Vagina (tissue), 2 donors: ENCODE results near the gene MTHFD1L. TPM values are rescaled to one million over a fixed set of nuclear protein-coding genes. Genes with fewer than 3 reads are reported as not detected.
"Not testable (repeated sequence)": the region's sequence is repeated elsewhere in the genome, so short reads cannot be mapped to it uniquely, and the experiment has no call there.

Experiments
- DNase-seq, 2 donors: peaks; one replicate each; pipeline ENCODE4 v3.0.0-alpha.2; 2017; ENCODE audit errors: extremely low spot score in 2 of 2
- H3K27ac ChIP-seq: fragments of 200-600 bp; sonication (generic); one replicate; pipeline ENCODE4 v1.5.1; 2019
- H3K27me3 ChIP-seq: fragments of 200-600 bp; sonication (generic); one replicate; pipeline ENCODE4 v1.5.1; 2019
- H3K36me3 ChIP-seq, 2 donors: fragments of 200-600 bp; sonication (generic); one replicate each; pipeline ENCODE4 v1.5.1; 2017 to 2019
- H3K4me1 ChIP-seq: fragments of 200-600 bp; sonication (generic); one replicate; pipeline ENCODE4 v1.5.1; 2019
- H3K4me3 ChIP-seq, 2 donors: fragments of 200-600 bp; sonication (generic); 1 replicate in 1 of 2; 2 replicates in 1 of 2; pipeline ENCODE4 v1.5.1; 2016 to 2019
- H3K9me3 ChIP-seq: fragments of 200-600 bp; sonication (generic); one replicate; pipeline ENCODE4 v1.5.1; 2019
- CTCF ChIP-seq, 3 experiments: fragments of 450-650 bp in 2 of 3; fragments of 200-600 bp in 1 of 3; sonication (generic) in 1 of 3; IDR thresholded peaks; one replicate each; pipeline ENCODE4 v1.5.1; 2017 to 2019; ENCODE audit warnings: antibody characterized with exemption in 3 of 3, mild to moderate bottlenecking in 2 of 3, moderate library complexity in 2 of 3
- POLR2A ChIP-seq, 2 donors: fragments of 450-650 bp; IDR thresholded peaks; one replicate each; pipeline ENCODE4 v1.6.1; 2017; ENCODE audit warnings: antibody characterized with exemption in 2 of 2, mild to moderate bottlenecking in 2 of 2, moderate library complexity in 2 of 2
- POLR2AphosphoS5 ChIP-seq, 2 donors: sonication (generic); formaldehyde crosslinking; IDR thresholded peaks; one replicate each; pipeline ENCODE4 v1.9.0; 2017; ENCODE audit warnings: antibody characterized with exemption in 2 of 2, mild to moderate bottlenecking in 2 of 2, low read depth in 1 of 2; ENCODE audit not compliant: insufficient read depth in 1 of 2
- intact Hi-C: fragments of 100-400 bp; cut with DNase I; formaldehyde crosslinking; loops from one replicate; pipeline ENCODE4 v1.15.1; 2023
- total RNA-seq: library from RNA; depleted of rRNA; stranded (reverse); fragments of >200 nt; gene quantifications from one replicate; pipeline ENCODE4 v1.2.3, GENCODE V29; 2016

The MTHFD1L gene
- total RNA-seq, 1 donor from 2014 or later: 2.7 TPM

- H3K4me3 ChIP-seq: no peak overlapping the region
- no peak for TF ChIP-seq POLR2A (IDR thresholded peaks at IDR 0.05)
- no peak for TF ChIP-seq POLR2AphosphoS5 (IDR thresholded peaks at IDR 0.05; ENCODE audit: insufficient read depth in 1 of 2, low read depth in 1 of 2)
- TF ChIP-seq CTCF (IDR thresholded peaks at IDR 0.05): no peak
- intact Hi-C loops: no loop called here
- no peaks in the 10 kb centered on the region for H3K4me1 ChIP-seq
- no peaks in the 10 kb centered on the region for H3K9me3 ChIP-seq
- no peak overlapping the region for H3K27ac ChIP-seq
- DNase-seq: no peak
- H3K27me3 ChIP-seq: no peaks in the 10 kb centered on the region
- no peaks in the 10 kb centered on the region for H3K36me3 ChIP-seq
Measured at GRCh38 chr6:151119823-151120524, 254.5 kb downstream of the MTHFD1L start.

DNA sequence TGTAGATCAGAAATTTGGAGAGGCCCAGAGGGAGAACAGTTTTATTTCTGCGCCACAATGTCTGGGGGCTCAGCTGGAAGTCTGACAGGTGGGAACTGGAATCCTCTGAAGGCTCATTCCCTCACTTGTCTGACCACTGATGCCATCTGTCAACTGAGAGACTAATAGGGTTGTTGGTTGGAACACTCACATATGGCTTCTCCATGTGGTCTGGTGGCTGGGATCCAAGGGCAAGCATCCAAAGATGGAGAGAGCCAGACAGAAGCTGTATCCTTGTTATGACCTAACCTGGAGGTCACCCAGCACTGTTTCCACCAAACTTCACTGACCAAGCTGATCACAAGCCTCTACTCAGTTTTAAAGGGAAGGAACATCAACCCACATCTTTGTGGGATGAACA, 256.4 kb downstream of the MTHFD1L start:
- H3K4me1 ChIP-seq: no peaks in the 10 kb centered on the region
- no peak overlapping the region for H3K27ac ChIP-seq
- TF ChIP-seq CTCF (IDR thresholded peaks at IDR 0.05): no peak
- TF ChIP-seq POLR2A (IDR thresholded peaks at IDR 0.05): no peak
- TF ChIP-seq POLR2AphosphoS5 (IDR thresholded peaks at IDR 0.05; ENCODE audit: insufficient read depth in 1 of 2, low read depth in 1 of 2): no peak
- no peaks in the 10 kb centered on the region for H3K9me3 ChIP-seq
- intact Hi-C loops: no loop called here
- H3K4me3 ChIP-seq: no peak overlapping the region
- no peaks in the 10 kb centered on the region for H3K27me3 ChIP-seq
- DNase-seq: no peak
- no peaks in the 10 kb centered on the region for H3K36me3 ChIP-seq

DNA sequence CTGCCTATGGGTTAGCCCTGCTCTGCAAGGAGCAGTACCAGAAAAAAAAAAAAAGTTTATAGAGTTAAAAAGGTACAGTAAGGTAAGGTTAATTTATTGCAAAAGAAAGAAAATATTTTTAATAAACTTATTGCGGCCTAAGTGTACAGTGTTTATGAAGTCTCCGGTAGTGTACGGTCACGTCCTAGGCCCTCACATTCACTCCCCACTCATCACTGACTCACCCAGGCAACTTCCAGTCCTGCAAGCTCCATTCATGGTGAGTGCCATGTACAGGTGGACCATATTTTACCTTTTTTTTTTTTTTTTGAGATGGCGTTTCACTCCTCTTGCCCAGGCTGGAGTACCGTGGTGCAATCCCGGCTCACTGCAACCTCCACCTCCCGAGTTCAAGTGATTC, 258.1 kb downstream of the MTHFD1L start:
- H3K9me3 ChIP-seq, H3K4me3 ChIP-seq, H3K4me1 ChIP-seq, H3K27me3 ChIP-seq, H3K27ac ChIP-seq, H3K36me3 ChIP-seq, intact Hi-C loops, DNase-seq: not testable (repeated sequence)

- H3K4me1 ChIP-seq, H3K27ac ChIP-seq, H3K9me3 ChIP-seq, intact Hi-C loops, H3K27me3 ChIP-seq, DNase-seq, H3K4me3 ChIP-seq, H3K36me3 ChIP-seq: not testable (repeated sequence)
Measured at GRCh38 chr6:151125242-151125641, 259.7 kb downstream of the MTHFD1L start.

DNA sequence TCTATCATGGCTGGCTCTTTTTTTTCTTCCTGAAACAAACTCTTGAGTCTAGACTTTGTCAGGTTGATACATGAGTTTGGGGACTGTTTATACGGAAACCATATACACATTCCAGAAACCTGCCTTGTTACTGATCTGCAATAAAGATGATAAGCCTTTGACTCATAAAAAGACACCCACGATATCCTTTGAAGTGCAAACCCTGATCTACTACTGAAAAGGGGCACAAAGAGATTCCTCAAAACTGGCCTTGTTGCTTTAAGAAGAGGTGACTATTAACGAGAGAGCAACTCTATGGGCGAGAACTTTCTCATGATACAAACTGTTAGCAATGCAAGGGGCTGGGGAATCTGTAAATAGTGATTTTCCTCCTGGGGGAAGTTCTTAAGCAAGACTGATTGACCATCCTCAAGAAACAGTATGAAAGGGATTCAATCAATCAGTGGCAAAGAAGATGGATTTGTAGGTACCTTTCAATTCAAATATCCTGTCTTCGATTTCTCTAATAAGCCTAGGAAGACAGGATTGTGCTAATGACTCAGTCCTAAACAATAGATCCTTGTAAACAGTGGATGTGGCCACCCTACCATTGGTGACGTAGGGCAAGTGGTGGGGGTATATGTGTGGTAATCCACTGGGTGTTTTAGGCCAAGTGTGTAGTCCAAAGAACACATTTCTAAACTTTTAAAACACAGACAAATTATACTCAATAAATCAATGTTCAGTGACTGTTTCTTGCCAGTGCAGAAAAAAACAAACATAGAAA, 260.3 kb downstream of the MTHFD1L start:
- intact Hi-C loops, DNase-seq, H3K36me3 ChIP-seq, H3K4me3 ChIP-seq, H3K27ac ChIP-seq, H3K27me3 ChIP-seq, H3K9me3 ChIP-seq, H3K4me1 ChIP-seq: not testable (repeated sequence)

DNA sequence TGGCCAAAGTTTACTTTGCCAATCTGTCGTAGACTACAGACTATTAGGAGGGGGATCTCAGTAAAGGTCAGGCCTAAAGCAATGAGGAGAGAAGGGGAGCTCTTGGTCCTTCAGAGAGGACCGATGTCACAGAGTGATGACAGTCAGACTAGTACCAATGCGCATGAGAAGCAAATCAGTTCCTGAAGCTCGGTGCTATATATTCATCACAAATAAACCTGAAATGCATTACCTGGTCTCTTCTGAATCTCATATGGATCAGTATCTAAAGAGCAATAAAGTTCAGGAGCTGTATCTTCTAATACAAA, 260.9 kb downstream of the MTHFD1L start:
- H3K9me3 ChIP-seq, DNase-seq, H3K4me1 ChIP-seq, intact Hi-C loops, H3K27me3 ChIP-seq, H3K36me3 ChIP-seq, H3K27ac ChIP-seq, H3K4me3 ChIP-seq: not testable (repeated sequence)

DNA sequence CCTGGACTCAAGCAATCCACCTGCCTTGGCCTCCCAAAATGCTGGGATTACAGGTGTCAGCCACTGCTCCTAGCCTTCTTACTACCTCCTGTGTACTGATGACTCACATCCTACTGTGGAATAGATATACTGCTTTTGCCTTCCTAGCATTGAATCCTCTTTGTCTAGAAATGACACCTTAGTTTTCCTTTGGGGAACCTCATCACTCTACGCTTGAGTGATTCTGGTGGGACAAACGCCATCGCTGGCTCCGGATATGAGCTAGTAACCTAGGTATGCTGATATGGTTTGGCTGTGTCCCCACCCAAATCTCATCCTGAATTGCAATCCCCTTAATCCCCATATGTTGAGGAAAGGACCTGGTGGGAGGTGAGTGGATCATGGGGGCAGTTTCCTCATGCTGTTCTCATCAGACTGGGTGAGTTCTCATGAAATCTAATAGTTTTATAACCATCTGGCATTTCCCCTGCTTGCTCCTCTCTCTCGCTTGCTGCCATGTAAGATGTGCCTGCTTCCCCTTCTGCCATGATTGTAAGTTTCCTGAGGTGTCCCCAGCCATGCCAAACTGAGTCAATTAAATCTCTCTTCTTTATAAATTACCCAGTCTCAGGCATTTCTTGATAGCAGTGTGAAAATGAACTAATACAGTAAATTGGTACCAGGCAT, 261.8 kb downstream of the MTHFD1L start:
- H3K27ac ChIP-seq, H3K9me3 ChIP-seq, H3K4me1 ChIP-seq, H3K27me3 ChIP-seq, DNase-seq, intact Hi-C loops, H3K4me3 ChIP-seq, H3K36me3 ChIP-seq: not testable (repeated sequence)
